A673 (cell line): Measurements from ENCODE around the gene TOPORS.

Source experiments
- EZH2 ChIP-seq: fragments of 200-600 bp; sonication (generic); IDR thresholded peaks from 2 replicates; pipeline ENCODE4 v1.6.1; 2017; ENCODE audit warnings: borderline replicate concordance, low read depth, mild to moderate bottlenecking, mixed read lengths, antibody characterized with exemption, low read length; ENCODE audit not compliant: poor library complexity, severe bottlenecking
- TF ChIP-seq, protein P1 (sequence below): fragments of 300-800, 200-600 bp; sonication (generic); conservative IDR thresholded peaks from 2 replicates; pipeline ENCODE4 v1.5.1; 2017; ENCODE audit warnings: low read depth, mild to moderate bottlenecking, antibody characterized with exemption, low read length, moderate library complexity, mixed read lengths

DNA sequence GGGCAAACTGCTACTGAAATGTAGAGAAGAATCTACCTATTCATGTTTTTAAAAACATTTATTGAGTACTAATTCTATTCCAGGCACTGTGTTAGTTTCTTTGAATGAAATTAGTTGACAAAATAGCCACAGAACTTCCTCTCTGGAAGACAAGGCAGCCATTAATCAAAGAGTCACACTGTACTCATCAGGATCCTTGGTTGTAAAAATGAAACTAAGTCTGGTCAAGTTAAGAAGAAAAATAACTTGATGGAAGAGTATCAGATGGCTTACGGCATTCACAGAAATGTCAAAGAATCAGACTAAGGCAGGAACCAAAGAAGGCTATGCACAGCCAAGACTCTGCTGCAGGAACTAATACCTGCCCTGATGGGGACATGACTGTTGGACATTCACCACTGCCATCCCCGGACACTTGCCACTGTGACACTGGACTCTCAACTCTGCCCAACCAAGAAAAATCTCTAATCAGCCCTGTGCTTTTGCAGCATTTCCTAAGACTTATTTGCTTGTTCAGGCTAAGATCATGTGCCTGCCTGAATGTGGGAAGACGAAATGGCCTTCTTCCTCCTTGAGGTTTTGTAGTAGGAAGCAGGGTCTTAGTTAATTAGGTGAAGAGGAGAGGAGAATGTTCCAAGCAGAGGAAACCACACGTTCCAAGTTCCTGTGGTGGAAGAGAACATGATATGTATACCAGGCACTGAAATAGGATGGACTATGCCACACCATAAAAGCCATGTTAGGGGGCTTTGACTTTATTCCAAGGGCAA, 43.9 kb upstream of the TOPORS start:
- TF ChIP-seq, protein P1, sequence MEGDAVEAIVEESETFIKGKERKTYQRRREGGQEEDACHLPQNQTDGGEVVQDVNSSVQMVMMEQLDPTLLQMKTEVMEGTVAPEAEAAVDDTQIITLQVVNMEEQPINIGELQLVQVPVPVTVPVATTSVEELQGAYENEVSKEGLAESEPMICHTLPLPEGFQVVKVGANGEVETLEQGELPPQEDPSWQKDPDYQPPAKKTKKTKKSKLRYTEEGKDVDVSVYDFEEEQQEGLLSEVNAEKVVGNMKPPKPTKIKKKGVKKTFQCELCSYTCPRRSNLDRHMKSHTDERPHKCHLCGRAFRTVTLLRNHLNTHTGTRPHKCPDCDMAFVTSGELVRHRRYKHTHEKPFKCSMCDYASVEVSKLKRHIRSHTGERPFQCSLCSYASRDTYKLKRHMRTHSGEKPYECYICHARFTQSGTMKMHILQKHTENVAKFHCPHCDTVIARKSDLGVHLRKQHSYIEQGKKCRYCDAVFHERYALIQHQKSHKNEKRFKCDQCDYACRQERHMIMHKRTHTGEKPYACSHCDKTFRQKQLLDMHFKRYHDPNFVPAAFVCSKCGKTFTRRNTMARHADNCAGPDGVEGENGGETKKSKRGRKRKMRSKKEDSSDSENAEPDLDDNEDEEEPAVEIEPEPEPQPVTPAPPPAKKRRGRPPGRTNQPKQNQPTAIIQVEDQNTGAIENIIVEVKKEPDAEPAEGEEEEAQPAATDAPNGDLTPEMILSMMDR, result no peak
- no peak for TF ChIP-seq EZH2
